EL (cell line): ENCODE data around the gene NGEF.

Experiments used
- DNase-seq: peaks from one replicate; pipeline ENCODE4 v3.0.0-alpha.2; 2016

The NGEF gene

DNA sequence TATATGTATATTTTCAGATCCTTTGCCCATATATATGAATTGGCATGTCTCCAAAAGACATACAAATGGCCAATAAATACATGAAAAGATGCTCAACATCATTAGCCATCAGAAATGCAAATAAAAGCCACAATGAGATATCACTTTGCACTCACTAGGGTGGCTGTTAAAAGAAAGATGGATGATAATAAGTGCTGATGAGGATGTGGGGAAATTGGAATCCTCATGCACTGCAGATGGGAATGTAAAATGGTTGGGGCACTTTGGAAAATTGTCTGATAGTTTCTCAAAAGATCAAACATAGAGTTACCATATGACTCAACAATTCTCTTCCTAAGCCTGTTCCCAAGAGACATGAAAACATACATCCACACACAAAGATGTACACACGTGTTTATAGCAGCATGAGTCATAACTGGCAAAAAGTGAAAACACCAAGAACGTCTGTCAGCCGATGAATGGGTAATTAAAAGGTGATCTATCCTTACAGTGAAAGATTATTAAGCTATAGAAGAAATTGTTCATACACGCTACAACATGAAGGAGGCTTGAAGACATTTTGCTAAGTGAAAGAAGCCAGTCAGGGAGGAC lies 19.7 kb downstream of the NGEF start:
- no peak for DNase-seq

DNA sequence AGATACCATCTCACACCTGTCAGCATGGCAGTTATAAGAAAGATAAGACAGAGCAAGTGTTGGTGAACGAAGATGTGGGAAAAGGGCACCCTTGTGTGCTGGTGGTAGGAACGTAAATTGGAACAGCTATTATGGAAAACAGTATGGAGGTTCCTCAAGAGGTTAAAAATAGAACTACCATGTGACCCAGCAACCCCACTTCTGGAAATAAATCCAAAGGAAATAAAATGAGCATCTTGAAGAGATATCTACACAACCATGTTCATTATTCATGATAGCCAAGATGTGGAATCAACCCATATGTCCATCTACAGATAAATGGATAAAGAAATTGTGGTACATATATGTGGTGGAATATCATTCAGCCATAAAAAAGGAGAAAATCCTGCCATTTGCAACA lies 26.9 kb downstream of the NGEF start:
- DNase-seq, result no peak

DNA sequence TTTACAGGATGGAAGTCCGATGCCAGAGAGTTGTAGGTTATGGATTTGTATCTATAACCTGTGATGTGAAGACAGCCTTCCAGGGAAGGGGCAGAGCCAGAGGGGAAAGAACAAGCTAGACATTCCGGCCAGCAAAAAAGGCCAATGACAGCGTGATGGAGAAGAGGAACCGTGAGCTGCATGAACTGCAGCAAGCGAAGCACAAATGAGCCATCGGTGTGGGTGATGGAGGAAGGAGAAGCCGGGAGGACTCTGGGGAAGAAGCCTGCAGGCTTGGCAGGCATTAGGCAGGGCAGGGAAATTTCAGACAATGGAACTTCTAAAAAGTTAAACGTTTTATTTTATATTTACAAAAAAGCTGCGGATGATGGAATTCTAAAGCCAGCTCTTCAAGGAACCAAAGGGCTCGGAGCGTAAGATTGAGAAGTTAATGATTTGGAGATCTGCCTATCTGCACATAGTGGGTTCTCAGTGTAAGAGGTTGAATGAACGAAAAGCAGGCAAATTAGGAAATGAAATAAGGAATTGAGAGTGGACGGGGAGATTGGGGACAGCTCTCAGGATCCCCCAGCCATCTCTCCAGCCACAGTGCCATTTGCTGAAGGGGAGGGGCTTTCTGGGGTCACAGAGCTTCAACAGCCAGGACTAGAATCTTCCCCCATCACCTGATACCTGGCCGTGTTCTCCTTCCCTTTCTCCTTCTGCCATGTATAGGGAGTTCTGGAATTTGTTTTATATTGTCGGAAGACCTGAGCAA lies 28.4 kb downstream of the NGEF start:
- DNase-seq, result no peak

DNA sequence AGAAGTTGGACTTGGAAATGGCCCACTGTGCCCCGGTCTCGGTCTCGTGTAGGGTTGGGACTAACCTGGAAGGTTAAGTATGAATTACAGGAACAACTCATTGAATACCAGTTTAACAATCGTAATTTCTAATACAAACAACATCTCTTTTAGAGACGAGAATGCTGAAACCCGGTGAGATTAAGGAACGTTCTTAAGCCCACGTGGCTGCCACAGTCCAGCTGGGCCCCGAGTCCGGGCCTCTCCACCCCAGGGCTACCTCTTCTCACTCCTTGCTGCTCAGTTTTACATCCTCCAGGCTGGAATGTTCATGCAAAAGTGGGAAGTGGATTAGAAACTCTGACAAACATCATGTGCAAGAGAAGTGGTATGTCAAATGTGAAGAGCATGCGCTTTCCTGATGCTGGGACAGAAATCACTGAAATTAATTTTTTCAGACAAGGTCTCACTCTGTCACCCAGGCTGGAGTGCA lies 29.4 kb downstream of the NGEF start:
- no peak for DNase-seq

DNA sequence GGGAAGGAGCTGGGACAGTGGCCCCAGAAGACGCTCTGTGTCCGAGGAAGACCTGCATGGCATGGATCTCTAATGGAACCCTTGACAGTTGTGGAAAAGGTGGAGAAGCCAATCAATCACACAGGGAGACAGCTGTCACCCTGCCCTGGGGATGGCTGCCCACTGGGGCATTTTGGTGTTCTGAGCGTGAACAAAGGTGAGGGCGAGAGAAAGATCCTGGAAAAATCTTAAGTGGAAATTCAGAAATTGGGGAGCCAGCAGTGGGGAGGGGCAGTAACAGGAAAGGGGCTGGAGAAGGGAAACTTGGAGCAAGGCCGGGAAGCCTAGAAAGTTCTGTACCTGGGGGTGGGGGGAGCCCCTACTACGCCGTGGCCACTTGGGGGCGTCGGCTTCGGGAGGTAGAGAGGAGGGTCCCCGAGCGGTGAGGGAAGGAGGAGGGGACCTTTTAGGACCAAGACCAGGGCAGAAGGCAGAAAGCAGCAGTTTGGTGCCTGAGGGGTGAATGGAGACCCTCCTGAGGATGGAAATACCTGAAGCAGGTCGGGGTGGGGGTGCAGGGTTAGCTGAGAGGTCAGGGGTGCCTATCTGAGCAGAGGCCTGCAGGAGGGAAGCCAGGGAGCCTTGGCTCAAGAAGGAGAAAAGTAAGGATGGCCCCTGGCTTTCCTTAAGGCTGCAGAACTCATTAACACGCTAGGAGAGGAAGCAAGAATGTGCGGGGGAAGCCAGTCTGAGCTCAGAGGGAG lies 30.0 kb downstream of the NGEF start:
- DNase-seq, result no peak

DNA sequence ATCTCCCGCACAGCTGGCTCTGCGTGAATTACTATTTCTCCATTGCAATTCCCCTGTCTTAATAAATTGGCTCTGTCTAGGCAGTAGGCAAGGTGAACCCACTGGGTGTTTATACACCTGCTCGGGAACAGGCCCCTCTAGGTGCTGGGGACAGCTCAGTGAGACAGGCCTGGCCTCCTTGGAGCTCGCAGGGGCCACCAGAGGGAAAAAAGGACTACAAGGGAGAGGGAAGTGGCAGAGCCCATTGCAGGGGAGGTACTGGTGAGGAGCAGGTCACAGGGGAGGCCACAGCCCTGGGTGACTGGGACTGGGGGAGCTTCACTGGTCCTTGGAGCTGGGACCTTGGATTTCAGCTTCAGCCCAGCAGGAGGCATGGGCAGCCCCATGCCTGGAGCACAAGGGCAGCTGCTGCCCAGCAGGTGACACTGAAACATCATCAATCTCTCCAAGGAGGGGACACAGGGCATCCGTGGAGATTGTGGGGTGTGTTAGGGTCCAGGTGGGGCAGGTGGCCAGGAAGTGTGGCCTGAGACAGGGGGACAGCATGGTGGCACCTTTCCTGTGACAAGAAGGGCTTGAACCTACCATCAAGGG lies 31.2 kb downstream of the NGEF start:
- no peak for DNase-seq

DNA sequence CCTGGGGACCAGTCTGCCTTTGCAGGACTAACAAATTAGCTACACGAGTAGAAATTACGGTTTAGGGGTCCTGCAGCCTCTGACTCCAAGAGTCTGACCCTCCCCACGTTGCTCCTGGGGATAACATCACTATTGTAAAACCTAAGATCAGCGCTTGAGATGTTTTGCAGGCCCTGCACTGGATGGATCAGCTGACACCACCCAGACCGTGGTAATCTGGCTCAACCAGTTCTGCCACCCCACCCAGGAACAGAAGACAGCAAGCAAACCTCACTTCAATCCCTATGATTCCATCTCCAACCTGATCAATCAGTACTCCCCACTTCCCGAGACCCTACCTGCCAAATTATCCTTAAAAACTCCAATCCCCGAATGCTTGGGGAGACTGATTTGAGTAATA lies 31.7 kb downstream of the NGEF start:
- no peak for DNase-seq

DNA sequence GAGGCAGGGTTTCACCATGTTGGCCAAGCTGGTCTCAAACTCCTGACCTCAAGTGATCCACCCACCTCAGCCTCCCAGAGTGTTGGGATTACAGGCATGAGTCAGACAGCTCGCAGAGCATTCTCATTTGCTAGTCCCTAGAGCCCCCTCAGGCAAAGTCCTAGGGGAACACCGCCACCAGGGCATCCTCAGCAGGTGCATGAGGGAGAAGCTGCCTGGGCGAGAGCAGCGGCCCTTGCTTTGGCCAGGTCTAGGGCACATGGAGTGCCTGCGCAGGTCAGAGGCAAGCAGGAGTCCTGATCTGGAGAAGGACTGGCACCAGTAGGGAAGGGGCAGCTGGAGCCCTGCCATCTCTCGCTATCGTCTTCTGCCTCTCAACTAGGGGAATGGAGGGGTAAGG lies 32.4 kb downstream of the NGEF start:
- DNase-seq, result peak; percentile 51

DNA sequence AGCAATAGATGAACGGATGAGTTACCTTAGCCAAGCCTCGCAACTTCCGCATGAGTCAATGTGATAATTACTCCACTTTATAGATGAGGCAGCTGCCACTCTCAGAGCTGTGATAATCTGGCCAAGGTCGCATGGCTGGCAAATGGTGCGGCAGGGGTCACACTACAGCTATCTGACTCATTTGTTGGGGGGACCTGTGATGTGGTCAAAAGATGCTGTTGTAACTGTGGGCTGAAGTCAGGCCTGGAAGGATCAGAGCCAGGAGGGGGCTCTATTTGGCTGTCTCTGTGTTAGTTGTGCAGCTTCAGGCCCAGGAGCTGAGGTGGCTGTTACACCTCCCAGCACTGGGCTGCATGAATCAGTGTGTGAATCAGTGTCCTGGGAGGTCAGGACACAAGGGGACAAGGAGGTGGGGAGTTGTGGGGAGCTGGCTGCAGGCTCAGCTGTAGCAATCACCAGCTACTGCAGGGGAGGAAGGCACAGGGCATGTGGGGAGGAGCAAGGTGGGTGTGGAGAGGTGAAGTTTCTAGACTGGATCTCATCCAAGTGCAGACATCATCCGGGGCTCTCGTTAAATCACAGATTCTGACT lies 33.1 kb downstream of the NGEF start:
- DNase-seq, result peak; percentile 78

DNA sequence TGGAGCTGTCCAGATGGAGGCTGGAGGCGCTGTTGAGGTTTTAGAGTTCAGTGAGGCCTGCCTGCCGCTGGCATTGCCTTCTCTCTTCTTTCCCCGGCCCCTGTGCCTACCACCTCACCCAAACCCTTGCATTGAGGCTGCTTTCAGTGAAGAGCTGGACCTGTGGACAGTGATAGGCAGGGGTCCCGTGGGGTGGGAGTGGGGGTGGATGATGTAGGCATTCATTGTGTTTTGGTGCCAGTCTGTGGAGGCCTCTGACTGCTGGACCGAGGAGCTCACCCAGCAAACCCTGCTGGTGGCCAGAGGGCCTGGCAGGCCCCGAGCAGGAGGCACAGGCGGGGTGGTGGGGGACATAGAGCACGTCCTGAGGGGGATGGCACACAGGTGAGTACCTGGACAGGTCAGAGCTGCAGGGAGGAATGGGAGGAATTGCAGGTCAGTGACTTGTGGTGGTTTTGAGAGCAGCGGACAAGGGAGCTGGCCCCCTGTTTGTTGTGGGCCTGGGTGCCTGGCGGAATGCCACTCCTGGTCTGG lies 35.6 kb downstream of the NGEF start:
- no peak for DNase-seq

DNA sequence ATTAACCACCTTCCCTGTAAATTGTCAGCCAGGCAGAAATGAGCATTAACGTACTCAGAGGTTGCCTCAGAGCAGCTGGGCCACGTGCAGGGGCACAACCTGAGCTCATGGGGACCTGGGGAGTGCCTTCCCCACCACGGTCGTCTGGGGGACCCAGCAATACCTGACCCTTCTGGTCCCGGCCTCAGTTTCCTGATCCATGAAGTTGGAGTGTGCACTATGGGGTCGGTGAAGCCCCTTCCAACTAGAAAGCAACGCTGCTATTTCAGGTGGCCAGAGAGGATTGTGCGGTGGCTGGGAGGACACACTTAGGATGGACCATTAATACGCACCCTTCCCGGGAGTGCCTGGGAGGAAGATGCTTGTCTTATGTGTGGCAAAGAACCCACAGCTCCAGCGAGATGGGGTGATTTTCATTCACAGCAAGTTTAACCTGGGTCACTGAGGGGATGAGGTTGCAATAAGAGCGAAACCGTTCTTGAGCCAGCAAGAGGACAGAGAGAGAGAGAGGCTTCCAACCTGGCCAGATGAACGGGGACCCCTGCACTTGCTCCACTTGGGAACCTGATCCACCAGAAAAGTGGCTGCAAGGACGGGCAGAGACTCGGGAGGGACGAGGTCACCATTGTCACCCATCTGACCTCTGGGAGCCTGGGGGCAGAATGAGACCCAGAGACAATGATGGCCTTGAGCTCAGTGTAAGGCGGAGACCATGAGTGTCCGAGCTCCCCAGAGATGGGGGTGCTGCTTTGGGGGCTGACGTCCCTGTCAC lies 36.2 kb downstream of the NGEF start:
- DNase-seq, result no peak

DNA sequence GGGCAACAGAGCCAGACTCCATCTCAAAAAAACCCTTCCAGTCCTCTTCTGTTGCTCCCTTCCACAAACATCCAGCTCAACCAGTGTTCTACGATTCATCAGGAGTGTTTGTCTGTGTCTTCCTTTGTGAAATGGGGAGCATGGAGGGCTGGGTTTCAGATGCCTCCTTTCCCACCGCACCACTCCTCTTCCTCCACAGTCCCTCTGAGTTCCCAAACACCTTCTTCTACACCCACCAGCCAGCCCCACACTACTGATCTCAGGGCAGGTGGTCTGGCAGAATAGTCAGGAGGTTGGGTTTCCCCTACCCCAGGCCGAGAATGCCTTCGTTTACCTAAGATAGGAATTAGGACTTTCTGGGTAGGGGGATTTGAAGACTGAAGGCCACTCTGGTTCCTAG lies 36.9 kb downstream of the NGEF start:
- DNase-seq, result no peak

DNA sequence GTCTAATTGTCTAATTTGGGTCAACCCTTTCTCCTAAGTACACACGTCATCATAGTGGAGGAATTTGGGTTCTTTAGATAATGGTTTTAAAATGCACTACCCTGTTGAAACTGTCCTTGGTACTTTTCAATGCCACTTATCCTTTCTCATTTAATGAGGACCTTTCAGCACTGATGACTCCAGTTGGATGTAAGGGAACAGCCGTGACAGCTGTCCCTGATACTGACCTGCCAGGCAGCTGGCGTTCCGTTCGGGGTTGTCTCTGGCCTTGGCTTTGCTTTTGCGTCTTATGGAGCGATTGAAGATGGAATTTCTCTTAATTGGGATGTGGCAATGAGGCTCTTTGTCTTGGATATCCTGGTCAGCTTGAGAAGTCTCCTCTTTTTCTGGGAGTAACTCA lies 38.7 kb downstream of the NGEF start:
- DNase-seq, result no peak

DNA sequence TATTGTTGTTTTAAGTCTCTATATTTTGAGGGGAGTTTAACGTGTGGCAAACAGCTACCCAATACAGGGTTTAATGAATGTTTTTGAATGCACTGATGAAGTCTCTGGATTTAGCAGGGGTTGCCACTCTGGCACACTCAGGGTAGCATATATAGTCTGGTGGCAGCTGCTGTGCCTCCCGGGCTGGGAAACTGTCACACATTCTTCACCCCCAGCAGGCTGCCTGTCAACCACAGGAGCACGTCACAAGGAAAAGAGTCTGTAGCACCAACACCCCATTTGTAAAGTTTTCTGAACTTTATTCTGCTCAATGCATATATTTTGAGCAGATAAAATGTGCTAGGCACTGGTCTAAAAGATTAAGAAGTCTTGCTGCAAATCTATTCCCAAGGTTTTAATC lies 39.3 kb downstream of the NGEF start:
- no peak for DNase-seq

DNA sequence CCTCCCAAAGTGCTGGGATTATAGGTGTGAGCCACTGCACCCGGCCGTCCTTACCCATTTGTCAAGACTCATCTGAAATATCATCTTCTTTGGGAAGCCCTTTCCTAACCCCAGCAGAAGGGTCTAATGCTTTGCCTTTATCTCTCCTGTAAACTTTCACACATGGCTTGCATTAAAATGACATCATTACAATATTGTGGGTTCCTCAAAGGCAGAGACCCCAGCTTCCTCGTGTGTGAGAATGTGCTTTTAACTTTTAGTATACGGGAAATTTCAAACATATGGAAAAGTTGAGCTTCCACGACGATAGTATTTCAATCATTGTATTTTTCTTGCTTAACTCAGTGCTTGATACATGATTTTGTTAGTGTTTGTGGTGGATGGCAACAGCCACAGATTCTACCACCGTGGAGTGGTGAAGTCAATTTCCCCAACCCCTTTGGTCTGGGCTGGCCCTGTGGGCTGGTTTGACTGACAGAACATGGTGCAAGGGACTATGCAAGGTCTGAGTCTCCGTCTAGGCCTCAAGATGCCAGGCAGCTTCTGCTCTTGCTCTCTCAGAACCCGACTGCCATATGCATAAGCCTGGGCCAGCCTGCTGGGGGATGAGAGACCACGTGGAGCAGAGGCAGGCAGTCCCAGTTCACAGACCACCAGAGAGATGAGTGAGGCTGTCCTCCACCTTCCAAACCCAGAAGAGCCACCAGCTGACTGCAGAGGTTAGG lies 39.9 kb downstream of the NGEF start:
- no peak for DNase-seq

DNA sequence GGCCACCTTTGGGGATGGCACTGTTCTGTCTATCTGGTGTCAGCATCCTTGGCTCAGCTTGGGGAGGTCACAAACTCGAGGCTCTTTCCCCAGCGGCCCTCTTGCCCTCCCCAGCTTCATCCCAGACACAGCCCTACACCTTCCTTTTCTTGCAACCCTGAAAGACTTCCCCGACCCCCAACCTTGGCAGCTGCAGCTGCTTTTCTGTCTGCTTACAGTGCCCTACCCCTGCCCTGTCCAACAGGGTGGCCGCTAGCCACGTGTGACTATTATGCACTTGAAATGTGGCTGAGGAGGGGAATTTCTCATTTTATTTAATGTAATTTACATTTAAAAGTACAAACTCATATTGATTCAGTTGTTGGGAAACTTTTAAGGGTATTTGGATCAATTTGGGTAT lies 41.3 kb downstream of the NGEF start:
- DNase-seq, result no peak

DNA sequence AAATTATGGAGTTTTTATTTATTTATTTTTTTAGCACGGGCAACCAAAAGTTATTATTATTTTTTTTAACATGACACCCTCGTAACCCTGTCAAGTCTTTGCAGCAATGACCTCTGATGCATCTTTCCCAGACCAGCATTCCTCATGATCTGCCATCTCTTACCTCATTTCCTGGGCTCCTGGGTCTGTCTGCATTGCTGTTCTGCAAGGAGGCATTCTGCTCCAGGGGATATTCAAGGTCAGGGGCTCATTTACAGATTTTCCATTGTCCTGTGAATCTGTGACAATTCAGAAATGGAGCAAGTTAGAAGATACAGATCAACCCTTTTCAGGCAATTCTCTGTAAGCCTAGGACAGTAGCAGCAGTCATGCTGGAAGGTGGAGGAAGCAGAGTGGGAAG lies 43.0 kb downstream of the NGEF start:
- peak; percentile 22 for DNase-seq

DNA sequence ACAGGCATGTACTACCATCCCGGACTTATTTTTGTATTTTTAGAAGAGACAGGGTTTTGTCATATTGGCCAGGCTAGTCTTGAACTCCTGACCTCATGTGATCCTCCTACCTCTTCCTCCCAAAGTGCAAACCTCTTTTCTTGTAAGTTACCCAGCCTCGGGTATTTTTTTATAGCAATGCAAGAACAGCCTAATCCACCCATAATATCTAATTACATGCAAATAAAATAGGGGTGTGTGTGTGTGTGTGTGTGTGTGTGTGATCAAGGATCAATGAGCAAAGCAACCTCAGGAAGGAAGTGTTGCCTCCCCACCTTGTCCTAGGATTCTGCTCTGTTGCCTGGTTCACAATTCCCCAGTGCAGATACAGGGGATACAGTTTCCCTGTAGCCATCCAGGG lies 45.6 kb downstream of the NGEF start:
- DNase-seq, result no peak

DNA sequence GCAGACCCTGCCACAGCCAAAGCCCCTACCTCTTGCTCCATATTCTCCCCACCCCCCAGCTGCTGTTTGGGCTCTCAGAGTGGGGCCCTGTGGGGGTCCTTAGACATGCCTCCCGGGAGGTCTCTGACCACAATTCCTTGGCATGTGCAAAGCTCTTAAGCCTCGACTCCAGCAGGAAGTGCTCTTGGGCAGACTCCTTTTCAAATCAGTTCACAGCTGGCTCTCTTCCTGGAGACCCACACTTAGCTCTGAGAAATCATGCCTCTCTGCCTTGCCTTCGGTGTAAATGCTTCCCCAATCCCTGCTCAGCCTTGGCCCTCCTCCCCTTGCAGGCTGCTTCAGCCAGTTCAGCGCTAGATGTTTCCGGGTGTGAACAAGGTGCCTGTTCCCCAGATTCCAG lies 46.9 kb downstream of the NGEF start:
- DNase-seq, result no peak

DNA sequence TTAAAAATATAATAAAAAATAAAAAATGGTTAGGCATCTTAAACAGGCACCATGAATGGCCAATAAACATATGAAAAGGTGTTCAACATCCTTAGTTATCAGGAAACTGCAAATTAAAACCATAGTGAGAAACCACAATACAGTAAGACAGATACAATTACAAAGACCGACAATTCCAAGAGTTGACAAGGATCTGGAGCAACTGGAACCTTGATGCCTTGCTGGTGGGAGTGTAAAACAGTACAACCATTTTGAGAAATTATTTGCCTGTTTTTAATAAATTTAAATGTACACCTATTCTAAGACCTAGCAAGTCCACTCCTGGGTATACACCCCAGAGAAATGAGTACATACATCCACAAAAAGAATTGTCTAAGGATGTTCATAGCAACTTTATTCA lies 49.1 kb downstream of the NGEF start:
- DNase-seq, result no peak

DNA sequence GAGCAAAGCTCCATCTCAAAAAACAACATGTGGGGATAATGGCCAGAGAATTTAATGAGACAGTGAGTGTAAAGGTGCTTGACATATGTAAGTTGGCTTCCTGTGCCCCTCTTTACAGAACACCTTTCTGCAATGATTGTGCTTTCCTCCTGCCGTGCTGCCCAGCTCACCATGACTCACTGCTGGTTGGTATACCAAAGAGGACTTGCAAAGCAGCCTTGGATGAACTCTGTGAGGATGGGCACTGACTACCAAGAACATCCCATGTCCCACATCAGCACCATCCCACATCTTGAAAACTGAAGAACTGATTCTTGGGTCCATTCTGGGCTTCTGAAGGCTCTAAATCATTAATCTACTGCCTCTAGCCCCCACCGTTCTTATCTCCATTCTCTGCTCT lies 52.2 kb downstream of the NGEF start:
- DNase-seq, result no peak

DNA sequence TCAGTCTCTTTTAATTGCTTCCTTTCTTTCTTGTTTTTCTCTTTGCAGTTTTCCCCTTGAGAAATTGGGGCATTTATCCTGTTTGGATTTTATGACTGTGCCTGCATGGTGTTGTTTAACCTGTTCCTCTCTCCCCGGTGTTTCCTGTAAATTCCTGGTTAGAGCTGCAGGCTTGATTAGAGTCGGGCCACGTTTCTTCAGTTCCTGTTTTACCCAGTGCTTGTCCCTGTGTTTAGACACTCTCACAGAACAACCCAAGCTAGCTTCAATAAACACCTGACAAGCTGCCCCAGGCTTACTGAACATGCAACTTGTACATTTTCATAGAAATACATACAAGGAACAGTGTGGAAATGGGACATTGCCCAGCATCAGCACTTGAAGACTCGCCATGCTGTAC lies 53.9 kb downstream of the NGEF start:
- no peak for DNase-seq
